LNCAP (cell line): Measurements from ENCODE around the gene PIGQ.

Source experiments
- CTCF ChIP-seq: fragments of 450-650 bp; IDR thresholded peaks from 2 replicates; pipeline ENCODE4 v1.5.1; 2017; ENCODE audit warnings: mild to moderate bottlenecking

The PIGQ gene

GRCh38 chr16:580141-580945 lies 10.6 kb downstream of the PIGQ start:
- TF ChIP-seq CTCF = no peak

GRCh38 chr16:580946-581498 lies 11.3 kb downstream of the PIGQ start:
- TF ChIP-seq CTCF = no peak

- TF ChIP-seq CTCF = no peak
Measured at GRCh38 chr16:582218-582613, 12.4 kb downstream of the PIGQ start.

GRCh38 chr16:582614-583331 lies 13.0 kb downstream of the PIGQ start:
- no peak for TF ChIP-seq CTCF

- TF ChIP-seq CTCF = no peak
Measured at GRCh38 chr16:583470-583814, 13.7 kb downstream of the PIGQ start.

GRCh38 chr16:583815-584591 lies 14.2 kb downstream of the PIGQ start:
- no peak for TF ChIP-seq CTCF

- no peak; the same call in 1 of the 2 replicates for TF ChIP-seq CTCF
Measured at GRCh38 chr16:585351-585750, 15.6 kb downstream of the PIGQ start.
